Stimulated activated naive CD8-positive, alpha-beta T cell treated with anti-CD3 and anti-CD28 coated beads, Interleukin-15, amount 100 ng/mL, for 72 hours (primary cell): ENCODE measurements around the gene CDK15.

Source experiments
- ATAC-seq: fragments of 150-1000 bp; cut with Tn5 transposase; 2 replicates; pipeline ENCODE4 v1.10.0; 2021; ENCODE audit warnings: mild to moderate bottlenecking, moderate library complexity
- DNase-seq, 2 donors: peaks; one replicate each; pipeline ENCODE4 v3.0.0; 2021 to 2022
- H3K27ac Mint-ChIP-seq, 2 donors: one replicate each; pipeline ENCODE4 v1.8.0; 2022; ENCODE audit warnings: mild to moderate bottlenecking in 2 of 2, mixed read lengths in 2 of 2, moderate library complexity in 2 of 2
- H3K27me3 Mint-ChIP-seq: one replicate; pipeline ENCODE4 v1.8.0; 2022; ENCODE audit warnings: mixed read lengths
- H3K4me1 Mint-ChIP-seq: one replicate; pipeline ENCODE4 v1.8.0; 2022; ENCODE audit warnings: mild to moderate bottlenecking, mixed read lengths
- H3K4me3 Mint-ChIP-seq, 2 donors: one replicate each; pipeline ENCODE4 v1.8.0; 2022; ENCODE audit warnings: mild to moderate bottlenecking in 2 of 2, mixed read lengths in 2 of 2, moderate library complexity in 1 of 2
- H3K9me3 Mint-ChIP-seq, 2 donors: one replicate each; pipeline ENCODE4 v1.8.0; 2022; ENCODE audit warnings: mixed read lengths in 2 of 2

Gene CDK15

DNA sequence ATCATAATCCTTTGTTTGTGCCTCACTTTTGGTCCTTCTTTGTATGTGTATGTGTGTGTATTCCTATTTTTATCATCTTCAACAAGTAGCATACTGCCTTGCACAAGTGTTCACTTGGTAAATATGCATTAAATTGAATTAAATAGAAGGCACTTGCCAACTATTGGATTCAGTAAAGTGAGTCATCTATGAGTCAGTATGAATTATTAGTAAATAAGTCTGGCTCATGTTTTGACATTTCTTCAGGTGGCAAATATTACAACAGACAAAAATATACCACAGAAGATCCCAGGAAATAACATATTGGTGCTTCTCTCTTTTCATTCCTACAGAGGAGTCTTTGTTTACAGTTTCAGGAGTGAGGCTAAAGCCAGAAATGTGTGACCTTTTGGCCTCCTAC is 84.1 kb downstream of the CDK15 start:
- Mint-ChIP-seq H3K27me3 (peaks cover 44% of the 10 kb centered on the region), H3K9me3 (no peaks in the 10 kb centered on the region), H3K27ac (no peak overlapping the region), H3K4me1 (no peaks in the 10 kb centered on the region), H3K4me3 (no peak overlapping the region)
- ATAC-seq (no peak), DNase-seq (no peak)

DNA sequence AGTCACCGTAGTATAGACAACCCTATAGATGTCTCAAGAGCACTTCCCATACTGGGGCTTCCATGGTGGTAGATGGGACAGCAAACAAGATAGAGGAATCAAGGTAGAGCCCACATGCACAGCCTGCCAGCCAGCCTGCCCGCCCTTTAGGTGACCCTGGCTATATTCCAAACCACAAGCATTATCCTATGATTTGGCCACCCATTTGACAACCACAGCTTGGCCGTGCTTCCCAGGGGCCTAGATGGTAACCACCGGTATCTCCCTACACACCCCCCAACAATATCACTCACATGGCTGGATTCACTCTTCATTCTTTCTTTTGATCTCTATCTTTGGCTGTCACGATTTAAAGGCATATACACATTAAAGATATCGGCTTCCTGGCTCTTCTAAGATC is 85.3 kb downstream of the CDK15 start:
- no peaks in the 10 kb centered on the region for H3K4me1 Mint-ChIP-seq
- H3K9me3 Mint-ChIP-seq: no peaks in the 10 kb centered on the region
- no peak for DNase-seq
- H3K4me3 Mint-ChIP-seq: no peak overlapping the region
- H3K27ac Mint-ChIP-seq: no peak overlapping the region
- H3K27me3 Mint-ChIP-seq: peaks cover 44% of the 10 kb centered on the region
- ATAC-seq: no peak

- Mint-ChIP-seq H3K27ac (peak overlapping the region in 1 of 2 donors; percentile 19), H3K27me3 (peaks cover 40% of the 10 kb centered on the region), H3K4me3 (no peak overlapping the region), H3K9me3 (no peaks in the 10 kb centered on the region), H3K4me1 (no peaks in the 10 kb centered on the region)
- ATAC-seq (no peak), DNase-seq (no peak)
These were observed 86.2 kb downstream of the CDK15 start for GRCh38 chr2:201892516-201892915.

DNA sequence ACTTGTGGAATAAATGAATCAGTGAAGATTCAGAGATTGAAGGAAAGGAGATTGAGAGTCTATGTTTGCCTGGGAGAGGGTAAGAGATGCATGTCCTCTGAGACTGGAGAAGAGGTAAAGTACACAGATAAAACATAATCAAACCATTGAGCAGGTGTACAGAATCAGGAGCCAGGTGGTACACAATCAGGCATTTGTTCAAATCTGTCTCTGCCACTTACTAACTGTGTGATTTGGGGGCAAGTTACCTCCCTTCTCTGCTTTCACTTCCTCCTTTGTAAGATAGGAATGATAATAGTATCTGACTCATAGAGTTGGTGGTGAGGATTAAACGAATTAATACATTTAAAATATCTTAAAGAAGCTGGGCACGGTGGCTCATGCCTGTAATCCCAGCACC is 94.0 kb downstream of the CDK15 start:
- Mint-ChIP-seq H3K27me3 (peaks cover 19% of the 10 kb centered on the region), H3K4me1 (no peaks in the 10 kb centered on the region), H3K9me3 (no peaks in the 10 kb centered on the region), H3K27ac (no peak overlapping the region), H3K4me3 (no peak overlapping the region)
- DNase-seq (no peak), ATAC-seq (no peak)

GRCh38 chr2:201901786-201902185 is 95.4 kb downstream of the CDK15 start:
- Mint-ChIP-seq H3K9me3 (no peaks in the 10 kb centered on the region), H3K27me3 (peaks cover 32% of the 10 kb centered on the region), H3K4me3 (peak overlapping the region; percentile 23 to 64), H3K4me1 (no peaks in the 10 kb centered on the region), H3K27ac (peak overlapping the region in 1 of 2 donors; percentile 51)
- ATAC-seq (no peak), DNase-seq (no peak)

DNA sequence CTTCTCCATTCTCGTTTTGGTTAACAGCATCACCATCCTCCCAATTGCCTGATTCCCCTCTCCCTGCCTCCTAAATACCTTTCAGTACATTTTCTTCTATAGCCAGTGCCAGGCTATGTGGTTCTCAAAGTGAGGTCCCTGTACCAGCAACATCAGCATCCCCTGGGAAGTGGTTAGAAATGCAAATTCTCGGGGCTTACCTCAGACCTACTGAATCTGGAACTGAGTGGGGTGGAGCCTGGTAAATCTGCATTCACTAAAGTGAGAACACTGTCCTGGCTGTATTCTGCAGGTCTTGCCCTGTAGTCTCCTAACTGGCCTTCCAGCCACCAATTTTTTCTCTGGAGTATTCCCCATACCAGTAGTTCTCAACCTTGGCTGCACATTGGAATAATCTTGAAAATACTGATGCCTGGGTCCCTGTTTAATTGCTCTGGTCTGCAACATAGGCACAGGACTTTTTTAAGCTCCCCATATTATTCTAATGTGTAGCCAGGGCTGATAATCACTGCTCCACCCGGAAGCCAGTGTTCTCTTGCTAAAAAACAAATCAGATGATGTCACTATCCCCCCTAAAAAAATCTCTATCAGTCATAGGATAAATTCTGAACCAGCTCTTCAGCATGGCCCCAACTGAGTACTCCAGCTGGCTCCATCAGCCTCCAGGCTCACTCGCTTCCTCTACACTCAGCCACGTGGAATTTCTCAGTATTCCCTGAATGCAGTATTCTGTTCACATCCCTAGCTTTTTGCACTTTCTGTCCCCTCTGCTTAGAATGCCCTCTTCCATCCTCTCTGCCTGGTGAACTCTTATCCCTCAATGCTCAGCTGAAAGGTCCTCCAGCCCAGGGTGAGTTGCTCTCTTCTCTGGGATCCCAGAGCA is 98.4 kb downstream of the CDK15 start:
- H3K4me1 Mint-ChIP-seq: peaks cover 3% of the 10 kb centered on the region
- peak; percentile 43 for ATAC-seq
- H3K27me3 Mint-ChIP-seq: peaks cover 24% of the 10 kb centered on the region
- no peak overlapping the region for H3K4me3 Mint-ChIP-seq
- H3K27ac Mint-ChIP-seq: no peak overlapping the region
- DNase-seq: no peak
- H3K9me3 Mint-ChIP-seq: no peaks in the 10 kb centered on the region

- H3K27me3 Mint-ChIP-seq: peaks cover 24% of the 10 kb centered on the region
- no peaks in the 10 kb centered on the region for H3K9me3 Mint-ChIP-seq
- H3K4me3 Mint-ChIP-seq: no peak overlapping the region
- no peak for DNase-seq
- no peak overlapping the region for H3K27ac Mint-ChIP-seq
- ATAC-seq: no peak
- peaks cover 9% of the 10 kb centered on the region for H3K4me1 Mint-ChIP-seq
These were observed 100.6 kb downstream of the CDK15 start for GRCh38 chr2:201906777-201907562.

DNA sequence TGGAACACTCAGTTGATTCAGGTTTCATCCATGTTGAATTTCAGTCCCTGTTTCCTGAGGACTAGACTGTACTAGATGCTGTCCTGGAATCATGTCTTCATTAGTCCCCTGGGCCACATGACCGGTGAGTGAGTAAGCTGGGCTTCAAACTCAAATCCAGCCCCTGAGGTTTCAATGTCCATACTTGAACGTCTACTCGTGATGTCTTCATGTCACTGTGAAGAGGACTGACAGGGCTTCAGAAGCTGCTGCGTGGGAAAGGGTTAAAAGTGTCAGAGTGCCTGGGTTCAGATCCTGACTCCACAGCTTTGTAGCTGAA is 101.2 kb downstream of the CDK15 start:
- DNase-seq (no peak), ATAC-seq (no peak)
- H3K4me1 Mint-ChIP-seq: peaks cover 9% of the 10 kb centered on the region
- no peak overlapping the region for H3K27ac Mint-ChIP-seq
- no peaks in the 10 kb centered on the region for H3K9me3 Mint-ChIP-seq
- H3K27me3 Mint-ChIP-seq: peaks cover 24% of the 10 kb centered on the region
- no peak overlapping the region for H3K4me3 Mint-ChIP-seq

- H3K4me3 Mint-ChIP-seq: no peak overlapping the region
- peak overlapping the region in 1 of 2 donors; percentile 74 for H3K27ac Mint-ChIP-seq
- H3K4me1 Mint-ChIP-seq: peaks cover 9% of the 10 kb centered on the region
- DNase-seq (no peak), ATAC-seq (no peak)
- peaks cover 24% of the 10 kb centered on the region for H3K27me3 Mint-ChIP-seq
- no peaks in the 10 kb centered on the region for H3K9me3 Mint-ChIP-seq
These were observed 102.6 kb downstream of the CDK15 start for GRCh38 chr2:201908901-201909300.

DNA sequence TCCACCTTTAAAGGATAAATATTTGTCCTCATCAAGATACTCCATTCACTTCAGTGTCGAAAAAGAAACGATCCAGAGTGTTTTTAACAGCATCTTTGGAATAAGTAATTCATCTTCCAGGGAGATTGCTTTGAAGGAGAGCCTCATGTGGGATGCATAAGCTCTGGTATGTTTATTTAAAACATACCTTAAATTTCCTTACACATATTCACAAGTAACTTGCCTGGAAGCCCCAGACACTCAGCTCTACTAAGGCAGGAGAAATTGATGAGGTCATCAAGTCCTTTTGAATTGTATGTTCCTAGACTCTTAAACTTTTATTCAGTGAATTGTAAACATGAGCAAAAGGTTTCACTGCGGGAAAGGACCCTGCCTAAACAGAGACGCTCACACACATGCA is 103.0 kb downstream of the CDK15 start:
- ATAC-seq (no peak), DNase-seq (no peak)
- Mint-ChIP-seq H3K4me3 (no peak overlapping the region), H3K27ac (no peak overlapping the region), H3K4me1 (peaks cover 9% of the 10 kb centered on the region), H3K27me3 (peaks cover 21% of the 10 kb centered on the region), H3K9me3 (no peaks in the 10 kb centered on the region)

DNA sequence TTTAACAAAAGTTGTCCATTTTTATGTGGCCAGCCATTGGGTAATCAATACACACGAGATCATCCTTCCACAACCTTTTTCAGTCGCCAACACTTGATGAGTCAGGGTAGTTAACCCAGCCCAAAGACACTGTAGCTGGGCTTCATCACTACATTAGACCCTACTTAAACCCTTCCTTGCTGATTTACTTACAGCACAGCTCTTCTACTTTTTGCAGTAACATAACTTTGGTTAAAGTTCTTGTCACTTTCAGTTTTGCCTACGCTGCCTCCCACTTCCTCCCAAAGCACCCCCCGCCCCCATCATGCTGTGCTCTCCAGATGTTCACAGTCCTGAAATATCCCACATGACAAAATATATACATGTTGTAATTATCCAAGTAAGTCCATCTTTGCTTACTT is 103.6 kb downstream of the CDK15 start:
- ATAC-seq (peak; percentile 57), DNase-seq (no peak)
- H3K27ac Mint-ChIP-seq: peak overlapping the region in 1 of 2 donors; percentile 45
- peak overlapping the region; percentile 1 to 38 for H3K4me3 Mint-ChIP-seq
- H3K27me3 Mint-ChIP-seq: peaks cover 18% of the 10 kb centered on the region
- H3K9me3 Mint-ChIP-seq: no peaks in the 10 kb centered on the region
- H3K4me1 Mint-ChIP-seq: peaks cover 9% of the 10 kb centered on the region

- Mint-ChIP-seq H3K27ac (peak overlapping the region in 1 of 2 donors; percentile 17), H3K9me3 (no peaks in the 10 kb centered on the region), H3K4me3 (no peak overlapping the region), H3K27me3 (peaks cover 8% of the 10 kb centered on the region), H3K4me1 (peaks cover 9% of the 10 kb centered on the region)
- no peak for DNase-seq
- ATAC-seq: no peak
These were observed 105.0 kb downstream of the CDK15 start for GRCh38 chr2:201911372-201911771.

GRCh38 chr2:201913201-201913600 is 106.9 kb downstream of the CDK15 start:
- H3K27me3 Mint-ChIP-seq: no peaks in the 10 kb centered on the region
- no peak for DNase-seq
- H3K4me1 Mint-ChIP-seq: peaks cover 9% of the 10 kb centered on the region
- no peaks in the 10 kb centered on the region for H3K9me3 Mint-ChIP-seq
- no peak overlapping the region for H3K27ac Mint-ChIP-seq
- no peak overlapping the region for H3K4me3 Mint-ChIP-seq
- ATAC-seq: no peak

GRCh38 chr2:201915446-201915845 is 109.1 kb downstream of the CDK15 start:
- H3K4me1 Mint-ChIP-seq: no peaks in the 10 kb centered on the region
- H3K27ac Mint-ChIP-seq: no peak overlapping the region
- H3K27me3 Mint-ChIP-seq: no peaks in the 10 kb centered on the region
- DNase-seq (no peak), ATAC-seq (no peak)
- H3K4me3 Mint-ChIP-seq: no peak overlapping the region
- no peaks in the 10 kb centered on the region for H3K9me3 Mint-ChIP-seq

DNA sequence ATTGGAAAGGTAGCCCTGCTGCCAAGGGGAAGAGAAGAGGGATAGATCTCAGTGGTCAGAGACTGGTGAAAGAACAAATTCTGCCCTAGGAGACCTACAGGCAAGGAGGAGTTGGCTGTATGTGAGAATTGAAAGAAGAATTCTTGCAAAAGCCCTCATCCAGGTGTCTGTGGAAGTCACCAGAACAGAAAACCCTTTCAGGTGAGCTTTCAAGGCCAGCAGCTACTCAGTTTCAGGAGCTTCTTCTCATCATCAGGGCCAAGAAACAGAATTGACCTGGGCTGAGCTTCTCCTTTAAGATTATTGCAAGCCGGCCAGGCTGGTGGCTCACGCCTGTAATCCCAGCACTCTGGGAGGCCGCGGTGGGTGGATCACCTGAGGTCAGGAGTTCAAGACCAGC is 110.2 kb downstream of the CDK15 start:
- no peak for ATAC-seq
- Mint-ChIP-seq H3K27ac (no peak overlapping the region), H3K27me3 (no peaks in the 10 kb centered on the region), H3K4me1 (no peaks in the 10 kb centered on the region), H3K9me3 (no peaks in the 10 kb centered on the region), H3K4me3 (no peak overlapping the region)
- no peak for DNase-seq

- no peaks in the 10 kb centered on the region for H3K4me1 Mint-ChIP-seq
- DNase-seq (no peak), ATAC-seq (no peak)
- H3K9me3 Mint-ChIP-seq: peaks cover 0 to 5% of the 10 kb centered on the region in 2 donors
- H3K27ac Mint-ChIP-seq: no peak overlapping the region
- H3K4me3 Mint-ChIP-seq: no peak overlapping the region
- H3K27me3 Mint-ChIP-seq: no peaks in the 10 kb centered on the region
These were observed 112.4 kb downstream of the CDK15 start for GRCh38 chr2:201918616-201919307.
